Spleen (tissue), 11 donors: ENCODE measurements around the gene TMPRSS6. TPM values are rescaled to one million over a fixed set of nuclear protein-coding genes. Genes with fewer than 3 reads are reported as not detected.
A peak's percentile ranks its signal among the peaks of the same experiment; 100 is the strongest.

Experiments
- DNase-seq: peaks from one replicate; pipeline ENCODE4 v3.0.0-alpha.2; 2020
- H3K27ac ChIP-seq, 8 donors: fragments of 200-600 bp; sonication (generic) in 7 of 8; 1 replicate in 4 of 8; 2 replicates in 4 of 8; pipeline versions ENCODE4 v1.5.0 to v1.8.0; 2016 to 2021; ENCODE audit warnings: inconsistent platforms in 4 of 8, mild to moderate bottlenecking in 4 of 8, moderate library complexity in 1 of 8
- H3K27me3 ChIP-seq, 7 donors: fragments of 200-600 bp; sonication (generic) in 6 of 7; replicated peaks in 1 of 7; 1 replicate in 4 of 7; 2 replicates in 3 of 7; pipeline versions ENCODE4 v1.5.0 to v1.8.0; 2016 to 2021; ENCODE audit warnings: inconsistent platforms in 3 of 7, mild to moderate bottlenecking in 1 of 7
- H3K36me3 ChIP-seq, 6 donors: fragments of 200-600 bp; sonication (generic) in 5 of 6; 1 replicate in 4 of 6; 2 replicates in 2 of 6; pipeline versions ENCODE4 v1.5.0 to v1.8.0; 2016 to 2021; ENCODE audit warnings: inconsistent platforms in 2 of 6
- H3K4me1 ChIP-seq, 6 donors: fragments of 200-600 bp; sonication (generic) in 5 of 6; 1 replicate in 3 of 6; 2 replicates in 3 of 6; pipeline versions ENCODE4 v1.5.0 to v1.8.0; 2016 to 2021; ENCODE audit warnings: inconsistent platforms in 3 of 6
- H3K4me3 ChIP-seq, 8 donors: fragments of 200-600 bp; sonication (generic) in 7 of 8; 1 replicate in 4 of 8; 2 replicates in 4 of 8; pipeline versions ENCODE4 v1.5.0 to v1.8.0; 2016 to 2021; ENCODE audit warnings: inconsistent platforms in 4 of 8, mild to moderate bottlenecking in 4 of 8, moderate library complexity in 2 of 8
- H3K9me3 ChIP-seq, 8 donors: fragments of 200-600 bp; sonication (generic) in 7 of 8; 1 replicate in 4 of 8; 2 replicates in 4 of 8; pipeline versions ENCODE4 v1.5.0 to v1.8.0; 2016 to 2021; ENCODE audit warnings: inconsistent platforms in 4 of 8
- CTCF ChIP-seq, 11 experiments: fragments of 200-600 bp in 7 of 11; fragments of 450-650 bp in 4 of 11; sonication (generic) in 4 of 11; IDR thresholded peaks in 8 of 11; conservative IDR thresholded peaks in 3 of 11; 1 replicate in 7 of 11; 2 replicates in 4 of 11; pipeline versions ENCODE4 v1.4.0 to v1.8.0; 2016 to 2021; ENCODE audit warnings: antibody characterized with exemption in 11 of 11, inconsistent platforms in 4 of 11, mild to moderate bottlenecking in 1 of 11
- POLR2A ChIP-seq, 3 donors: fragments of 450-650 bp; IDR thresholded peaks; one replicate each; pipeline ENCODE4 v1.5.1; 2017; ENCODE audit warnings: antibody characterized with exemption in 3 of 3, mild to moderate bottlenecking in 1 of 3
- POLR2AphosphoS5 ChIP-seq, 3 donors: sonication (generic); formaldehyde crosslinking; IDR thresholded peaks; one replicate each; pipeline ENCODE4 v1.5.1; 2017; ENCODE audit warnings: antibody characterized with exemption in 3 of 3
- WGBS, 5 donors: extraction: QIAGEN DNeasy Blood & Tissue Kit in 3 of 5; methylation state at CpG; one replicate each; pipeline versions ENCODE4 v1.1.5 to v1.1.7; 2013 to 2018; 5-methylcytosine and 5-hydroxymethylcytosine counted together
- intact Hi-C: fragments of 100-400 bp; cut with DNase I; formaldehyde crosslinking; loops from one replicate; pipeline ENCODE4 v1.15.0; 2023; ENCODE audit warnings: low total_unique reads
- polyA plus RNA-seq, 3 donors: library from polyadenylated mRNA; stranded (reverse); fragments of 200-250 nt; gene quantifications; one replicate each; pipeline ENCODE4 v1.2.1, GENCODE V29; 2013
- total RNA-seq, 7 donors: library from RNA; depleted of rRNA in 3 of 7; stranded (reverse); fragments of >200 nt in 3 of 7; fragmentation: NEBNext Ultra II Directional in 4 of 7; extraction: Animal tissue kit (Norgen Biotek cat#: 25700) in 4 of 7; gene quantifications; one replicate each; pipeline versions ENCODE4 v1.1.0 to v1.2.1, GENCODE V29; 2016 to 2021
- donor health status: healthy with polysubstance abuse.
- donor health status: DM: no; HTN: no; CAD: no; lungs with moderate emphysema.
- donor health status: DM: no; HTN: no; CAD: no.
- donor health status: Bipolar disorder and iron deficiency.
- donor health status: healthy.
- donor health status: DM: no; HTN: no; CAD: no.
- donor health status: DM: yes; HTN: yes; CAD: no.

Gene TMPRSS6
- total and polyA plus RNA-seq, 10 donors, result 0.09 to 0.55 (median 0.28) TPM; not detected in 5

GRCh38 chr22:37069319-37069718 is 40.2 kb downstream of the TMPRSS6 start:
- TF ChIP-seq POLR2A (IDR thresholded peaks at IDR 0.05), result no peak
- TF ChIP-seq POLR2AphosphoS5 (IDR thresholded peaks at IDR 0.05), result no peak
- TF ChIP-seq CTCF (IDR thresholded peaks at IDR 0.05 in 8 of 11, conservative IDR thresholded peaks at IDR 0.05 in 3 of 11), result no peak
- no peak overlapping the region for H3K4me3 ChIP-seq
- no peak overlapping the region for H3K27ac ChIP-seq
- no peak for DNase-seq
- intact Hi-C loops, result no loop called here
- 25 to 51% (median 27%) methylated on average over 9 to 11 of the region's 11 CpGs for WGBS, 5 donors
- H3K36me3 ChIP-seq, result no peaks in the 10 kb centered on the region
- peaks cover 0 to 5% (median 0%) of the 10 kb centered on the region in 6 donors for H3K4me1 ChIP-seq
- H3K9me3 ChIP-seq, result no peaks in the 10 kb centered on the region
- H3K27me3 ChIP-seq, result peaks cover 0 to 54% (median 21%) of the 10 kb centered on the region in 7 donors

GRCh38 chr22:37068859-37069258 is 40.7 kb downstream of the TMPRSS6 start:
- no peaks in the 10 kb centered on the region for H3K36me3 ChIP-seq
- no peak for DNase-seq
- WGBS, 5 donors, result 3 to 7% (median 4%) methylated on average over 25 to 36 of the region's 36 CpGs
- no peak overlapping the region for H3K27ac ChIP-seq
- no peak overlapping the region for H3K4me3 ChIP-seq
- no peaks in the 10 kb centered on the region for H3K9me3 ChIP-seq
- TF ChIP-seq POLR2AphosphoS5 (IDR thresholded peaks at IDR 0.05) (peak in 1 of 3 donors; percentile 37), CTCF (IDR thresholded peaks at IDR 0.05 in 8 of 11, conservative IDR thresholded peaks at IDR 0.05 in 3 of 11) (no peak)
- H3K27me3 ChIP-seq, result peaks cover 0 to 51% (median 21%) of the 10 kb centered on the region in 7 donors
- peaks cover 0 to 5% (median 0%) of the 10 kb centered on the region in 6 donors for H3K4me1 ChIP-seq
- intact Hi-C loops, result no loop called here

GRCh38 chr22:37067428-37067827 is 42.1 kb downstream of the TMPRSS6 start:
- Histone ChIP-seq H3K4me1 (peaks cover 0 to 5% (median 0%) of the 10 kb centered on the region in 6 donors), H3K27me3 (peaks cover 0 to 51% (median 21%) of the 10 kb centered on the region in 7 donors), H3K4me3 (no peak overlapping the region), H3K9me3 (no peaks in the 10 kb centered on the region), H3K36me3 (peaks cover 0 to 5% (median 0%) of the 10 kb centered on the region in 6 donors), H3K27ac (no peak overlapping the region)
- intact Hi-C loops, result no loop called here
- WGBS, 5 donors, result 76 to 85% (median 81%) methylated on average over 10 of the region's 10 CpGs
- TF ChIP-seq POLR2A (IDR thresholded peaks at IDR 0.05) (no peak), POLR2AphosphoS5 (IDR thresholded peaks at IDR 0.05) (no peak), CTCF (IDR thresholded peaks at IDR 0.05 in 8 of 11, conservative IDR thresholded peaks at IDR 0.05 in 3 of 11) (no peak)
- DNase-seq, result no peak

- peaks cover 0 to 16% (median 0%) of the 10 kb centered on the region in 6 donors for H3K36me3 ChIP-seq
- DNase-seq, result no peak
- no peak overlapping the region for H3K4me3 ChIP-seq
- H3K9me3 ChIP-seq, result no peaks in the 10 kb centered on the region
- no peak for TF ChIP-seq CTCF (IDR thresholded peaks at IDR 0.05 in 8 of 11, conservative IDR thresholded peaks at IDR 0.05 in 3 of 11)
- 86 to 95% (median 94%) methylated on average over 9 of the region's 9 CpGs for WGBS, 5 donors
- H3K27ac ChIP-seq, result no peak overlapping the region
- H3K27me3 ChIP-seq, result peaks cover 0 to 44% (median 21%) of the 10 kb centered on the region in 7 donors
- peaks cover 0 to 5% (median 0%) of the 10 kb centered on the region in 6 donors for H3K4me1 ChIP-seq
- intact Hi-C loops, result no loop called here
These were observed 43.6 kb downstream of the TMPRSS6 start for GRCh38 chr22:37065961-37066360.
